GM04503 (cell line): ENCODE measurements around the gene GARIN5B.

Experiments used
- DNase-seq: peaks from one replicate; pipeline ENCODE4 v3.0.0-alpha.2; 2012; ENCODE audit warnings: low read depth

The GARIN5B gene

DNA sequence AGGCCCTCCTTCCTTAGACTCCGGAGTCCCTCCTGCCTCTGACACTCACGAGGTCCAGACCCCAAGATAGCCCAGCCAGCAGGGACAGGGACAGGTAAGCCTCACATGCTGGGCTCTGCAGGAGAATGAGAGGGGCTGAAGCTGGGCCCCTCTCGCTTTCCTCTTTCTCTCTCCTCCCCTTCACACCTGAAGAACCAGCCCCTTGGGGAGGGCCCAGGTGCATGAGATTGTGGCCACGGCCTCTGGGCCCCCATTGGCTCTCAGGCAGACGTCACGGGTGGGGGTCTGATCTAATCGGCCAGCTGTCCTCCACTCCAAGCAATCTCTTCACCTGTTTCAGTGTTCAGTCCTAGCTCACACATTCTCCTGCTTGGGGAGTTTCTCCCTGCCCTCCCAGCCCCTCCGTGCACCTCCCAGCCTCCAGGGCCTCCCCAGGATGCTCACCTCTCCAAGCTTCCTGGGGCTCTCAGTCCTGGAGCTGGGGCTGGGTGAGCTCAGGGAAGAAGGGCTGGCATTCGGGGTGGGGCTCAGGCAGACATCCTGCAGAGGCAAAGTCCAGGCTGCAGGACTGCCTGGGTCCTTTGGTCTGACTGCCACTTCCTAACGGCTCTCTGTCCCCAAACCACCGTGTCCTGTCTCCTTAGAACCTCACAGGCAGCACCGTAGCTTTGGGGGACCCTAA lies 40.7 kb downstream of the GARIN5B start:
- DNase-seq: no peak

DNA sequence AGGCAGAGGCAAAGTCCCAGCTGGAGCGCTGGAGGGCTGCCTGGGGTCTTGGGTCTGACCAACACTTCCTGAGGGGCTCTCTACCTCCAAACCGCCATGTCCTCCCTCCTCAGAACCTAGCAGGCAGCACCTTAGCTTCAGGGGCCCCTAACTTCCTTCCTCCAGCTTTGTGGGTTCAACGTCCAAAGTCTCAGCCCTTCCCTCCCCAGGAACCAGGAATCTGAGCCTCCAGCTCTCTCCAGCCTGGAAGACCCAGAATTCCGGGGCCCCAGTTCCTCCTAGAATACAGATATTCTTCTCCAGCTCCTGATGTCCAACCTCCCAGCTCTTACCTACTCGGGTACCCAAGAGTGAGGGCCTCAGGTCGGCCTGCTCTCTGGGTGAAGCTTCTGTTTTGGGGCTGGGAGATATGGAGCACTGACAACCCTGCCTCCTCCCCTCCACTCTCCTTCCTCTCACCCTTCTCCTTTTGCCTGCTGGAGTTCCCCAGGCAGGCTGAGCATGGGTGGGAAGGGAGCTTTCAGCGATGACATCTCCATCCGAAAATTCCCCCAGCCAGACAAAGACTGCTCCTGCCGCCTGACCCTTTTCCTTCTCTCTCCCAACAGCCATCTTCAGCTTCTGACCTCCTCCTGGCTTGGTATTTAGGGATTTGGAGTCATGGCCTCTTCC lies 41.5 kb downstream of the GARIN5B start:
- DNase-seq: no peak

DNA sequence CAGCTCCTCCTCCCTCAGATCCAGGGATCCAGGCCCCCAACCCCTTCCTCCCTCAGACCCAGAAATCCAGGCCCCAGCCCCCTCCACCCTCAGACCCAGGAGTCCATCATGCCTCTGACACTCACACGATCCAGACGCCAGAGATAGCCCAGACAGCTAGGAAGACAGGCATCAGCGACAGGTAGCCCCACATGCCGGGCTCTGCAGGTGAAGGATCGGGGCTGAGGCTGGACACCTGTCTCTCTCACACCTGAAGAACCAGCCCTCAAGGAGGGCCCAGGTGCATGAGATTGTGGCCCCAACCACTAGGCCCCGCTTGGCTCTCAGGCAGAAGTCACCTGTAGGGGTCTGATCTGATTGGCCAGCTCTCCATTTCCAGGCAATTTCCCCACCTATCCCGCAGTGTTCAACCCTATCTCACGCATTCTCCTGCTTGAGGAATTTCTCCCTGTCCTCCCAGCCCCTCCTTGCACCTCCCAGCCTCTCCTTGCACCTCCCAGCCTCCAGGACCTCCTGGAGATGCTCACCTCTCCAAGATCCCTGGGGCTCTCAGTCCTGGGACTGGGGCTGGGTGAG lies 42.1 kb downstream of the GARIN5B start:
- no peak for DNase-seq

DNA sequence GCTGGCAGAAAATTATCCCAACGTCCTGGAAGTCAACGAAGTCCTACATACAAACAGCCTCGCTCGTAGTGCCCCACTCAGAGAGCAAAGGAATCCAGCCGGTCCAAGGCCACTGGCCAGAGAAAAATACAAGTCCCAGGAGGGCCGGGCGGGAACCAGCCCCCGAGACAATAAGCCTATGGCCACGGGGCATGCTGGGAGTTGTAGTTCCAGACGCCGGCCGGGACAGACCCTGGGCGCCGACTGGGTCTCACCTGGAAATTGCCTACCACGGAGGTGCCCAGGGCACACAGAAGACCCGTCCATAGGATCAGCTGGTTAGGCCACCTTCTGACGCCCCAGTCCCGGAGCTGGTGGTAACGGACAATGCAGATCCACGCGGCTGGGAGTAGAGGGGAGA lies 43.3 kb downstream of the GARIN5B start:
- no peak for DNase-seq

DNA sequence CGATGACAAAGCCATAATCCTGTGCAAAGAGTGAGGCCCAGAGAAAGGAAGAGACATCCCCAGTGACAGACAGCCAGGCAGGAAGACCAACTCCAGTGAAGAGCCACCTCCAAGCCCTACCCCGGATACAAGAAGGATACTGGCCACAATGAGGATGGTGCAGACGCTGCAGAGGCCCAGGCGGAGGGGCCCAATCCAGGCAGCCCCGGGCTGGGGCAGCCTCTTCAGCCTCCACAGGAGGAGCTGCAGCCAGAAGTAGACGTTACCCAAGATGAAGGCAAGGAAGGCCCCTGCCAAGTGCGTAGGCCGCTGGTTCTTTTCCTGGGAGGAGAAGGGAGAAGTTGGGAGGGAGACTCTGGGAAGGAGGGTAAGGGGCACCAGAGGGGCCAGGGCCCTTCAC lies 46.4 kb downstream of the GARIN5B start:
- DNase-seq: no peak

DNA sequence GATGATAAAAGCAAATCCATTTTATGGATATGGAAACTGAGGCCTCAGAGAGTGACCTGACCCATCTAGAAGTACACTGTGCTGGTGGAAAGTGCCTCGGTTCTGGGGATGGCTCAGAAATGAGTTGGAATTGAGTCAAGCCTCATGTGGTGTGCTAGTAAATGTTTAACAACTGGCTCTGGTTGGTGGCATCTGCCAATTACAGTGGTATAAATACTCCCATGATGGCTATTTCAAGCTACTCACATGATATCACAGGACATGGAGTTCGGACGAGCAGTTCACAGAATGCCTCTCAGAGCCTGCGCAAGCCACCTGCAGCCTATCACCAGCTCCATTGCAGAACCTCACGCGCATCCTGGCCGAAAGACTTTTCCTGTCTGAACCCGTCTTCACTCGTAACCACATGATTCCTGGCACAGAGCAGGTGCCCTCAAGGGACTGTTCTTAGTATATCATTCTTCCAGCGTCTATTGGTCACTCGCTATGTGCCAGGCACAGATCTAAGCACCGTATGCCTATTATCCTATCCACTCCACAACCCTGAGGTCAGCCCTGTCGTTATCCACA lies 47.0 kb downstream of the GARIN5B start:
- no peak for DNase-seq

DNA sequence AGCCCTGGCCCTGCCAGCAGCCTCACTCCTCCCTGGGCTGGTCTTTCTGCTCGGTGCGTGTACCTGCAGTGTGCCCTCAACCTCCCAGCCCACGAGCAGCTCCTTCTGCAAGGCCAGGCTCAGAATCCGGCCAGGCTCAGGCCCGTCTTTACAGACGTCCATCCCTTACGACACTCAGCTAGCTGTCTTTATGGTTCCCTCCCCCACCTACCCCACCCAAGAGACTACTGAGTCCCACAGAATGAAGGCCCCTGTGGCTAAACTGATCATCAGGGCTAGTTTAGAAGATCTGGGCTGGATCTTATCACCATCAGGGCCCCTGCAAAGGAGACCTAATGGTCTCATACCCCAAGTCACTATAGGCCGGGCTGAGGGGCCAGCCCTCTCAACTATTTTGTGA lies 48.7 kb downstream of the GARIN5B start:
- no peak for DNase-seq

DNA sequence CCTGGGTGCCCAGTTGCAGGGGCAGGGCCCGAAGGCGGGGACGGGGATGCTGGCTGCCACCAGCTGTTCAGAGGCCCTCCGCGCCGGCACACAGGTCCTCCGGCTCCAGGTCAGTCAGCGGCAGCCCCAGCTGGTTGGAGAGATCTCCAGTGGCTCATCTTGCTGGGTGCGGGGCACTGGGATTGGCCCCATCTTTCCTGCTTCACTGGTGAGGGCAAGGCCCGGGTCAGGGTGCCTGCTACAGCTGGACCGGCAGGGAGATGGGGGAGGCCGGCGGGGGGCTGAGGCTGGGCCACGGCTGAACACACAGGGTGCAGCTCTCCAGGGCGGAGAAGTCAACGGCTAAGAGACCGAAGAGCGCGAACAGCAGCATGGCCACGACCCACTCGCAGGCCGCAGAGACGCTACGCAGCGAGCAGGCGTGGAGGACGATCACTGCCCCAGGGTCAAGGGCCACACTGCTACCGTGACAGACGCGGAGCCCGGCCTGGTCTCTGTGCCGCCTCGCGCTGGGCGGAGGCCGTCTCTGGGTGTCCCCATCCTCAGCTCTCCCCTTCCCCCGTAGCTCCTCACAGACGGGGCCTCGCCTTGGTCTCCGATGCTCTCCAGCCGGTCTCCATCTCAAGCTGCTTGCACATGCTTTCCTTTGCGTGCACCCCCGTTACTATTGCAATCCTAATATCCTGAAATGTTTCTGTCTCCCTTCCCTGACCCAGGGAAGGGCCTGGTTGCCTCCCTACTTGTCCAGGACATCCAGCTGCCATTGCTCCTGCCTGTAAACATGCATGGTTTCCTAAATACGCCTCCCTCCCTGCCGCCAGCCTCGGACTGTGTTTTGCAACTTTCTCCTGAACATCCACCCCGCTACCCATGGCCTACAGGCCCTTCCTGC lies 50.2 kb downstream of the GARIN5B start:
- no peak for DNase-seq

DNA sequence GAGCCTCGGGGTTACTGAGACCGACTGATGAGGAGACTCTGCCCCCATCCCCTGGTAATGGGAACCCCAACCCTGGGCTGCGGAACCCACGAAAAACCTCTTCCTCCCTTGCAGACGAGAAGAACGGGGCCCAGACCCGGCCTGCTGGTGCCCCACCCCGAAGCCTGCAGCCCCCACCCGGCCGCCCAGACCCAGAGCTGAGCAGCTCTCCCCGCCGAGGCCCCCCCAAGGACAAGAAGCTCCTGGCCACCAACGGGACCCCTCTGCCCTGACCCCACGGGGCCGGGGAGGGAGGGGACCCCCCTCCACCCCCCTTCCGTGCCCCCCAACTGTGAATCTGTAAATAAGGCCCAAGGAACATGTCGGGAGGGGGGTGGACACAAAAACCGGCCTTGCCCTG lies 51.3 kb downstream of the GARIN5B start:
- no peak for DNase-seq

DNA sequence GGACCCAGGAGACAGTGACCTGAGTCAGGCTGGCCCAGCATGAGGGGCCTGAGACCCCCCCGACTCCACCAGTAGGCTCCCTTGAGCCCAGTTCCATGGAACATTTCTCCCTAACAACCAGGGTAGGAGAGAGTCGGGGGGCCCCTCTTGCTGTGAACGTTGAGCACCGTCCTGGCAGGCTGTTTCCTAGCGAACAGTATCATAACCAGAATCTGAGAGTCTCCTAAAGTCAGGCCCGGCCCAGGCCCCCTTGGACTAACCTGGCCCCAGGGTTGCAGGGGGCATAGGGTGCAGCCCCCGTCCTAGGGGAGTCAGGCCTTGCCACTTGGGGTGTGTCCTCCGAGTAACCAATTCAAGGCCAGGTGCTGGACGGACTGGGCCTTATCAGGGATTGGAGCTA lies 51.7 kb downstream of the GARIN5B start:
- DNase-seq: no peak

DNA sequence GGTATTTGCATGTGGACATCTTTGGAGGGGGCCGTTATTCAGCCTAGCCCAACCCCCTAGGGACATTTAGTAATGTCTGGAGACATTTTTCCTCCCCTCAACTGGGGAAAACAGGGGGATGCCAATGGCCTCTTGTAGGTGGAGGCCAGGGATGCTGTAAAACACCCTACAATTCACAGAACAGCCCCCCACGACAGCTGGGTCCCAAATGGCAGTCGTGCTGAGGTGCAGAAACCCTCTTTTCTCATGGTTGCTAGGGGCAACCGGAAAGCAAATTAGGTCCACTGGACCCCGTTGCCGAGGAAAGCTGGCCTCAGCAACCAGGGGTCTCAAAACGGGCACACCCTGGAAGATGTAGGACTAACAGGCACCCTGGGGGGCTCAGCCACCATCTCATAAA lies 52.6 kb downstream of the GARIN5B start:
- no peak for DNase-seq

DNA sequence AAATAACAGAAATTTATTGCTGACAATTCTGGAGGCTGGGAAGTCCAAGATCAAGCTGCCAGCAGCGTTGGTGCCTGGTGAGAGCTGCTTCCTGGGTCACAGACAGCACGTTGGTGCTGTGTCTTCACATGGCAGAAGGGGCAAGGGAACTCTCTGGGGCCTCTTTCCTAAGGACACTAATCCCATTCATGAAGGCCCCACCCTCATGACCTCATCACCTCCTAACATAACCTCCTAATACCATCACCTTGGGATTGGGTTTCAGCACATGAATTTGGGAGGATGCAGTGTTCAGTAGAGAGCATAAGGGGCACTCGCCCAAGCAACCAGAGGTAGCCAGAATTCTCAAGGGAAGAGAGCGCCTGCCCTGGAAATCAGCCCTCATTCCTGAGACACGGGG lies 53.6 kb downstream of the GARIN5B start:
- no peak for DNase-seq

DNA sequence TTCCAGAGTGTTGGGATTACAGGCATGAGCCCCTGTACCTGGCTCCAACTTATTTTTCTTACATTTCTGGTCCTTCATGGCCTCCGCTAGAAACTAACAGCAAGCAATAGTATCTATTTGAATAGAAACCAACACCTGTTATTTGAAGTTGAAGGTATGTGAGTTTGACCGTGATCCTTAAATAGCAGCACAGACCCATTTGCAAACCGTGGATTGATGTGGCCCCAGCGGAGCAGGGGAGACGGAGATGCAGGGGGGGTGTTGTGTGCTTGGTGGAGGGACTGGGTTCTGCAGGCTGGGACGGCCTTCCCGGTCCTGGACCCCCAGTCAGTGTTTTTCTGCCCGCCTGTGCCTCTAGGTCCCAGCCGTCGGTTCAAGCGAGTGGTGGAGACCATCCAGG lies 54.8 kb downstream of the GARIN5B start:
- no peak for DNase-seq

DNA sequence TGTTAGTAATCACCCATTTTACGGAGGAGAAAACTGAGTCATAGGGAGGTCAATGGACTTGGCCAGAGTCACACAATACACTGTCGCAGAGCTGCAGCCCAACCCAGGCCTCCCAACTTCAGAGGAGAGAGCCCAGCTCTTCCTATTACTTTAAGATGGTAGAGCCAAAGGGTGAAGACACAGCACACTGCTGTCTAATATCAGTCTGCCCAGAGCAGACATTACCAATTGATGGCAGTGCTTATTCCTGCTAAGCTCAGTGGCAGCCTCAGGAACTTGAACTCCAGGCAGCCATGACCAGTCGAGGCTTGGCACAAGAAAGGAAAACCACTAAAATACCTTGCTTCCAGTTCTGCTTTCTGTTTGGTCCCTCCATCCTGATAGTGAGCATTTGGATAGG lies 56.3 kb downstream of the GARIN5B start:
- DNase-seq: no peak

DNA sequence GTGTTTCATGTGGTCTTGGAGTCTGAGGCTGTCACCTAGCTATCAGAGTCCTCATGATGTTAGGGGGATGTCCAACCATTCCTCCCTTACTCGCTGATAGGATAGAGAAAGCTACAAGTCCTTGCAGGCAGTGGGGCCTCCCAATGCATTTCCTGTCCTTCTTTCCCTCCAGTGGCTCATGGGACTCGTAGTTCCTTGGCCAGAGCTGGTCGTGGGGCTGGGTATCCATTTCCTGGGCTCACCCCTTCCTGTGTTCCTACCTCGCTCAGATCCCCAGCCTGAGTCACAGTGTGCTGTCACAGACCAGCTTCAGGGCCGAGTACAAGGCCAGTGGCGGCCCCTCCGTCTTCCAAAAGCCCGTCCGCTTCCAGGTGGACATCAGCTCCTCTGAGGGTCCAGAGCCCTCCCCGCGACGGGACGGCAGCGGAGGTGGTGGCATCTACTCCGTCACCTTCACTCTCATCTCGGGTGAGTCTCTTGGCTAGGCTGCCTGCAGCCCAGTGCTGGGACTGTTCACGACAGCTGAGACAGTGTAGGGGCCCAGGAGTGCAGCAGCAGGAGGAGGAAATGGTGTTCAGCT lies 57.0 kb downstream of the GARIN5B start:
- DNase-seq: no peak

DNA sequence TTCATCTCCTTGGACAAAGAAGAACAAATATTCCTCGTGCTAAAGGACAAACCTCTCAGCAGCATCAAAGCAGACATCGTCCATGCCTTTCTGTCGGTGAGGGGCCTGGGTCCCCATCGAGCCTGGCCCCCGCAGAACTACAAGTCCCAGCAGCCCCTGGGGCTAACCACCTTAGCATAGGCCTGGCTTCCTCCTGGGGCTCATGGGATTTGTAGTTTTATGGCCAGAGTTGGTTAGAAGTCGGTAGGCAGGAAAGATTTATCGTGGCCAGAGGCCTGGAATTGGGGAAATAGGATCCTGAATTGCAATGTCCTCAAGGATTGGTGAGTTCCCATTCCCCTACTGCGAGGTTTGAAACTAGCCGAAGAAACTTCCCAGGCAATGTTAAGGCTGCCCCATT lies 57.6 kb downstream of the GARIN5B start:
- no peak for DNase-seq

DNA sequence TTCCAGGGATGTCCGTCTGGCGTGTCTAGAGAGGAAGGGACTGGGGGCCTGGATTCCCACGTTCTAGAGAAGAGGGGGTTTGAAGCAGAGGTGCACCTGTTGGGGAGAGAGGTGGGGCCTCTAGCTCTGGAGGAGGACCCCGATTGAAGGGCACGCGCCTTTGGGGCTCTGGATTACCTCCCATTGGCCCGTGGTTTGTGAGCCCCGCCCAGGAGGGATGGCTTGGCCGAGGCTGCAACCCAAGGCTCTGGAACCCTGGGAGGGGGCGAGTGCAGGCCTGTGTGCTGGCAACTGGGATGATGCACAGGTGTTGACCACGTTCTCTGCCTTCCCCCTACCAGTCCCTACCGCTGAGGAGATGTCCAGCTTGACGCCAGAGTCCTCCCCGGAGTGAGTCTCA lies 58.1 kb downstream of the GARIN5B start:
- DNase-seq: no peak
